Hepatic stellate cell (primary cell): ENCODE measurements around the gene CTSE.
A peak's percentile ranks its signal among the peaks of the same experiment; 100 is the strongest.

Source experiments
- DNase-seq: peaks from one replicate; pipeline ENCODE4 v3.0.0; 2011; ENCODE audit warnings: low spot score

The CTSE gene

GRCh38 chr1:205991237-205991636 is 32.5 kb downstream of the CTSE start:
- no peak for DNase-seq

GRCh38 chr1:205990226-205990625 is 33.5 kb downstream of the CTSE start:
- no peak for DNase-seq

GRCh38 chr1:205989786-205990185 is 33.9 kb downstream of the CTSE start:
- DNase-seq, result no peak

- no peak for DNase-seq
These were observed 35.1 kb downstream of the CTSE start for GRCh38 chr1:205988585-205988995.

GRCh38 chr1:205986861-205987260 is 36.8 kb downstream of the CTSE start:
- no peak for DNase-seq

DNA sequence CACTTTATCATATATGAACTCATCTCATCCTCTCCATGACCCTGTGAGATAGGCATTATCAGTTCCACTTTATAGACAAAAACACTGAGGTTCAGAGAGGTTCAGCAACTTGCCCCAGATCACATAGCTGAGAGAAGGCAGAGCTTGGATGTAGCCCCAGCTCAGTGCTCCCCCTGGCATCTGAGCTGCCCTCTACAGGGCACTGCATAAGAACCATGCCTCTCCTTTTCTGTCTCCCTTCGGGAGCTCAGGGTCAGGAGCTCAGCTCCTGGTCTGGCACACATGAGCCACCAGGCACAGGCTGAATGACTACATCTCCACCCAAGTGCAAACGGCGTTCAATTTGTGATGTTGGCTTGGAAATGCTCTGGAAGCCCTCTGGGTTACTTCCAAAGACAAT is 37.4 kb downstream of the CTSE start:
- DNase-seq, result no peak

DNA sequence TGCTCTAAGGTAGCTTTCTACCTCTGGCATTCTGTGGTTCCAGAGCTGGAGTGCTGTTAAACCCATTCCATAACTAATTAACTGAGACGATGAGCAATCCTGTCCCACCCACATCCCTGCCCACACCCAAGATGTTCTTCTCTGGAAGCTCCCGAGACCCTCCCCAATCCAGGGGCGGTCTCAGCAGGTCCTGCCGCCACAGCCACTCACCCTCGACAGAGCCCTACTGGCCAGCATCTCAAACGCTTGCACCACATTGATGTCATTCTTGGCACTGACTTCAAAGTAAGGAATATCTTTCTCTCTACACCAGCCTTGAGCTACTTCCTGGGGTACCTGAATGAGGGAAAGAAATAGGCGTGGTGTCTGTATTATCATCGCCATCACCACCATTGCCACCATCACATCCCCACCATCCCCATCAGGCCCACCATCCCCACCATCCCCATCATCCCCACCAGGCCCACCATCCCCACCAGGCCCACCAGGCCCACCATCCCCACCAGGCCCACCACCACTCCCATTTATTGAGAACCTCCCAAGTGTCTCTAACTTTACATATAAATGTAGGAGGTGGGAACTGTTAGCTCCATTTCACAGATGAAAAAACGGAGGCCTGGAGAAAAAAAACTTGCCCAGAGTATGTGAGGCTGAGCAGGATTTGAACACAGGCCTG is 38.2 kb downstream of the CTSE start:
- no peak for DNase-seq

DNA sequence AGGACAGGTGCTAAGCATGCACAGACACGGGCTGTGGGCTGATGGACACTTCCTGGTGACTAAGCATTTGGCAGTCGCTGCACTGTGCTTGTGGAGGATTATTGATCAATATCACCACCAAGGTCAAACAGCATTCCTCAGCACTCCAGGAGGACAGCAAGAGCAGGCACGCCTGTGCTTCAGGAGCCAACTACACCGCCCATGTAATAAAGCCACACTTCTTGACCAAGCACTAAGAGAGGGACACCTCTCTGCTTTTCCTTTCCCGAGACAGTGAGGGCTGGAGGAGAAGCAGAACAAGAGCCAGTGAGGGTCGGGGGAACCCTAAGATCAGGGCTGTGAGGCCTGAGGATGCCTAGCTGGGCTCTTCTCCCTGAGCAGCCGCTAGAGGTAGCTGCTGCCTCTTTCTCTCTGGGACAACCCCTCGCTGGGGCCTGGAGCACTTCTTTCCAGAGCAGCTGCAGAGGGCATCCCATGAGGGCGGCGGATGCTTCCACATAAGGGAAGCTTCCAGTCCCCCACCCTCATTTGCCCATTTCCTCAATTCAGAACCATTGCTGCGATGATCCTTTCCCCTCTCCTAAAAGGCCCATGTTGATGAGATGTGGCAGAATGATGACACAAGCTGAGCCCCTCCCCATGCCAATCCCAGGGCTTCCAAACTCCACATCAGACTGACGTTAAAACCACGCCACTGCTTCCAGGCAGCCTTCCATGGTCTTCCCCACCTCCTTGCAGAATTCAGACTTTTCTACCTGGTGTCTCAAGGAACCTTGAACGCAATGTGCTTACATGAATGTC is 39.6 kb downstream of the CTSE start:
- DNase-seq, result peak; percentile 74

GRCh38 chr1:205981257-205981656 is 42.4 kb downstream of the CTSE start:
- no peak for DNase-seq

GRCh38 chr1:205980237-205980870 is 43.3 kb downstream of the CTSE start:
- no peak for DNase-seq

DNA sequence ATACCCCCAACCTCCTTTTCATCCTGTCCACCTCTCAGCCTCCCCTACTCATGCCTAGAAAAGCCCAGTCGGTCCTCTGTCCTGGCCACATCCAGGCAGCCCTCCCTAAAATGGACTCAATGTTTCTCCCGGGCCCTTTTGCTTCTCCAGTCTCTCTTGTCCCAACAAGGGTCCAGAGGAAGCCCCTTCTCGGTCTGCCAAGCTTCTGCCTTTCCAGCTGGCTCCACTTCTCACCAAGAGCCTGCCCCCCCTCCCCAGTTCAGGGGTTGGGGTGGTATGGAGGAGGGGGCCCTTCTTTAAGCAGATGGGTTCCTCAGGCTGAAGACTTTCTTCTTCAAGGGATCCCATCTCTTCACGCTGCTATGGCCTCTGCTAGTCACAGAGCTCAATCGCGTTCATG is 44.4 kb downstream of the CTSE start:
- DNase-seq, result no peak

- DNase-seq, result no peak
These were observed 45.0 kb downstream of the CTSE start for GRCh38 chr1:205978676-205979075.

DNA sequence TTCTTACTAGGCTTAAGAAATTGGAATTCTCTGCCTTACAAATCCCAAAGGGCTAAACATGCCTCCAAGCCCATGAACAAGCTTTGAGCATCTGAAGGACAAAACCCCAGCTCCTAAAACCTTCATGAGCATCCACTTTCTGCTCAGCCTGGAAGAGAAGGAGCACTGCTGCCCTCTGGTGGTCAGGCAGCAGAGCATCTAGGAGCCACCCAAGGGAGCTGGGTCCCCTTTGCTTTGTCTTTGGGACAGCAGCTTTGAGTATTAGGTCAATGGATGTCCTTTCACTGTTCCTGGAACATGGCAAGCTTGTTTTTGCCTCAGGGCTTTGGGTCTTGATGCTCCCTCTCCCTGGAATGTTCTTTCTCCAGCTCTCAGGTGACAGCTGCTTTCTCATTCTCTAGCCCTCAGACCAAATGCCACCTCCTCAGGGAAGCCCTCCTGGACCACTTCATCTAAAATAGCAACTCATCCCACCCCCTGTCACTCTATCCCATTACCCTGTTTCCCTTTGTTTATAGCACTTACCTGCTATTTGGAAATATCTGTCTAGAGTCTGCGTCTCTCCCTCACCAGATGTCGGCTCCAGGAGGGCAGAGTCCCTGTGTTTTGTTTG is 46.2 kb downstream of the CTSE start:
- peak; percentile 74 for DNase-seq

GRCh38 chr1:205976708-205977401 is 46.8 kb downstream of the CTSE start:
- DNase-seq, result peak; percentile 57

- DNase-seq, result no peak
These were observed 47.7 kb downstream of the CTSE start for GRCh38 chr1:205976036-205976435.

DNA sequence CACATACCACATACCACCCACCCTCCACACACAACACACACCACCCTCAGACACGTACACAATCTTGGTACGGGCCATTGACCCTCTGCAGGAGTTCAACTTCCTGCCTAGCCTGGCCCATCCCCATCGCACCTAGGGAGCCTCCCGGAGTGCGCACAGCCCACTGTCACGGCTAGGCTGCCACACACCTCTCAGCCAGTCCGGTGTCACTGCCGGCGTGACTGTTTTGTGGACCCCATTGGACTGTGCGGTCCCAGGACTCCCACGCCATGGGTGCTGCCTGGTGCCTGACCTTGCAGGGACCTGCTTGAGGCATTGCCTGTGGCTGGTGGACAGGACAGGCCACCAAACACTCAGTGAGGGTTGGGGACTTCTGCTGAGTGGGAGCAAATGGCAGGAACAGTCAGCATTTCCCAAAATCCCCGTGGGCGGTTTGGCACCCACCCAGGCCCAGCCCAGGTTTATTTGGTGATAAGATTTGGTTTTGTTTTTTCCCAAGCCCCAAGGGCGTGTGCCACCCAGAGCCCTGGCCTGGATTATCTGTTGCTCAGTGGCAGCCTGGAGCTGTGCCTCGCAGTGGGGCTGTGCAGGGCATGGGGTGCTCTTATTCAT is 48.2 kb downstream of the CTSE start:
- no peak for DNase-seq

- no peak for DNase-seq
These were observed 49.0 kb downstream of the CTSE start for GRCh38 chr1:205974712-205975111.

DNA sequence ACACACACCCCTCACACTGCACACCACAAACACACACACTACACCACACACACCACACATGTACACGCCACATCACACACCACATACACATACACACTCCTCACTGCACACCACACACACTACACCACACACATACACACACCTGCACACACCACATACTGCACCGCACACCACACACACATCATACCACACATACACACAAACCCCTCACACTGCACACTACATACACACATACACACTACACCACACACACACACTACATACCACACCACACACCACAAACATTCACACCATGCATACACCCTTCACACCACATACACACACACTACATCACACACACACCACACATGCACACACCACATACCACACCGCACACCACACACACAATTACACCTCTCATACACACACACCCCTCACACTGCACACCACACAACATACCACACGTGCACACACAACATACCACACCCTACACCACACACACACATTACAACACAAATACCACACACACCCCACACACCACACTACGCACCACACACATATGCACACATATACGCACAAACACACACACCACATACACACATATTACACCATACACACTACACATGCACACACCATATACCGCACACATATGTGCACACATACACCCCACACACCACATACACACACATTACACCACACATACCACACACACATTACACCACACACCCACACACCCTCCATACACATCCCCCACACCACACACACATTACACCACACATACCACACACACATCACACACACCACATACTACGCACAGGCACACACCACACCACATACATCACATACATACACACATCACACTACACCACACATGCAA is 50.1 kb downstream of the CTSE start:
- no peak for DNase-seq

- no peak for DNase-seq
These were observed 51.1 kb downstream of the CTSE start for GRCh38 chr1:205972491-205973168.

DNA sequence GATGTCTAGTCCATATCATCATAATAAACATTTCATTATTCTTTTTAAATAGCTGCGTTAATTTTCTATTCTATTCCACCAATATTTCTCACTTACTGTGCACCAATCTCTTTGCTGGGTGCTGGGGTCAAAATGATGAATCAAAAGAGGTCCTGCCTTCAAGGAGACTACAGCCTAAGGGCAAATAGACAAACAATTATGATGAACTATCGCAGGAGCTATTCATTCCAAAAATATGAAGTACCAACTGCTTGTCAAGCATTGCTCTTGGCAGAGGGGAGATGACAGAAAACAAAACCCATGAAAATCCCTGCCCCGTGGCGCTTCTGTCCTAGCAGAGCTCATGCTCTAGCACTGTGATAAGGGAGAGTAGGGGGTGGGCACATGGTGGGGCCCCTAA is 51.6 kb downstream of the CTSE start:
- DNase-seq, result no peak
